Prostate gland (tissue), 2 donors: ENCODE results near the gene UTP18. TPM values are rescaled to one million over a fixed set of nuclear protein-coding genes. Genes with fewer than 3 reads are reported as not detected.
"Not testable (repeated sequence)": the region's sequence is repeated elsewhere in the genome, so short reads cannot be mapped to it uniquely, and the experiment has no call there.

Source experiments
- DNase-seq: peaks from one replicate; pipeline ENCODE4 v3.0.0-alpha.2; 2019; ENCODE audit warnings: low spot score
- H3K27ac ChIP-seq, 2 donors: fragments of 200-600 bp; sonication (generic); 2 replicates each; pipeline ENCODE4 v1.5.1; 2017 to 2019
- H3K27me3 ChIP-seq: fragments of 200-600 bp; sonication (generic); replicated peaks from 2 replicates; pipeline ENCODE4 v1.5.1; 2019; ENCODE audit not compliant: insufficient read depth
- H3K36me3 ChIP-seq, 2 donors: fragments of 200-600 bp; sonication (generic); 1 replicate in 1 of 2; 2 replicates in 1 of 2; pipeline versions ENCODE4 v1.5.1 to v1.8.1; 2017 to 2019
- H3K4me1 ChIP-seq: fragments of 200-600 bp; sonication (generic); replicated peaks from 2 replicates; pipeline ENCODE4 v1.5.1; 2019
- H3K4me3 ChIP-seq, 2 donors: fragments of 200-600 bp; sonication (generic); 2 replicates each; pipeline ENCODE4 v1.5.1; 2017 to 2019
- H3K9me3 ChIP-seq: fragments of 200-600 bp; sonication (generic); 2 replicates; pipeline ENCODE4 v1.5.1; 2017
- CTCF ChIP-seq, 4 experiments: fragments of 200-600 bp in 2 of 4; fragments of 450-650 bp in 2 of 4; sonication (generic) in 2 of 4; IDR thresholded peaks; 1 replicate in 3 of 4; 2 replicates in 1 of 4; pipeline ENCODE4 v1.5.1; 2016 to 2019; ENCODE audit warnings: antibody characterized with exemption in 4 of 4, mild to moderate bottlenecking in 2 of 4, moderate library complexity in 2 of 4
- POLR2A ChIP-seq: fragments of 450-650 bp; IDR thresholded peaks from one replicate; pipeline ENCODE4 v1.6.1; 2016; ENCODE audit warnings: antibody characterized with exemption, mild to moderate bottlenecking
- POLR2AphosphoS5 ChIP-seq: sonication (generic); formaldehyde crosslinking; IDR thresholded peaks from one replicate; pipeline ENCODE4 v1.6.1; 2017; ENCODE audit warnings: antibody characterized with exemption
- WGBS: methylation state at CpG from one replicate; pipeline ENCODE4 v1.1.5; 2018; 5-methylcytosine and 5-hydroxymethylcytosine counted together
- intact Hi-C: fragments of 100-400 bp; cut with DNase I; formaldehyde crosslinking; loops from one replicate; pipeline ENCODE4 v1.14.2; 2022
- total RNA-seq, 2 donors: library from RNA; depleted of rRNA; stranded (reverse); fragments of >200 nt; gene quantifications; one replicate each; pipeline ENCODE4 v1.1.0, GENCODE V29; 2016

The UTP18 gene
- total RNA-seq, 2 donors from 2014 or later, result 27.6 to 43.5 TPM

GRCh38 chr17:51263006-51263405 is 2.7 kb downstream of the UTP18 start:
- intact Hi-C loops, result loop anchor here (5.0 kb wide), 1 partner anchor 96 kb away; the partner anchor contains the start of gene NME2
- H3K36me3 ChIP-seq, result peaks cover 0 to 5% of the 10 kb centered on the region in 2 donors
- no peak for TF ChIP-seq CTCF (IDR thresholded peaks at IDR 0.05)
- peaks cover 8% of the 10 kb centered on the region for H3K4me1 ChIP-seq
- no peak for DNase-seq
- H3K4me3 ChIP-seq, result no peak overlapping the region
- H3K27me3 ChIP-seq, result no peaks in the 10 kb centered on the region
- WGBS, result 91% methylated on average over 3 of the region's 3 CpGs
- H3K27ac ChIP-seq, result no peak overlapping the region
- no peaks in the 10 kb centered on the region for H3K9me3 ChIP-seq

GRCh38 chr17:51264466-51264865 is 4.1 kb downstream of the UTP18 start:
- H3K27ac ChIP-seq, H3K4me3 ChIP-seq, H3K27me3 ChIP-seq, DNase-seq, H3K9me3 ChIP-seq, H3K4me1 ChIP-seq, H3K36me3 ChIP-seq: not testable (repeated sequence)
- intact Hi-C loops, result loop anchor here (5.0 kb wide), 1 partner anchor 97 kb away; the partner anchor contains the start of gene NME2
- WGBS, result 92% methylated on average over 4 of the region's 4 CpGs

- Histone ChIP-seq H3K4me3 (no peak overlapping the region), H3K27ac (no peak overlapping the region), H3K27me3 (no peaks in the 10 kb centered on the region), H3K36me3 (peaks cover 5% of the 10 kb centered on the region in 2 donors), H3K4me1 (no peaks in the 10 kb centered on the region), H3K9me3 (no peaks in the 10 kb centered on the region)
- WGBS, result 92% methylated on average over 6 of the region's 6 CpGs
- no peak for DNase-seq
- intact Hi-C loops, result no loop called here
- no peak for TF ChIP-seq CTCF (IDR thresholded peaks at IDR 0.05)
- TF ChIP-seq POLR2AphosphoS5, result no peak
- TF ChIP-seq POLR2A, result no peak
These were observed 9.6 kb downstream of the UTP18 start for GRCh38 chr17:51269991-51270390.

GRCh38 chr17:51270636-51271035 is 10.3 kb downstream of the UTP18 start:
- H3K27me3 ChIP-seq, result no peaks in the 10 kb centered on the region
- peaks cover 5% of the 10 kb centered on the region in 2 donors for H3K36me3 ChIP-seq
- no peak overlapping the region for H3K27ac ChIP-seq
- H3K4me3 ChIP-seq, result no peak overlapping the region
- no peak for TF ChIP-seq CTCF (IDR thresholded peaks at IDR 0.05)
- no peaks in the 10 kb centered on the region for H3K9me3 ChIP-seq
- DNase-seq, result no peak
- WGBS, result 41% methylated on average over 1 of the region's 1 CpG
- intact Hi-C loops, result no loop called here
- H3K4me1 ChIP-seq, result no peaks in the 10 kb centered on the region

GRCh38 chr17:51272812-51273211 is 12.5 kb downstream of the UTP18 start:
- WGBS, result 90% methylated on average over 1 of the region's 1 CpG
- Histone ChIP-seq H3K4me1 (no peaks in the 10 kb centered on the region), H3K9me3 (no peaks in the 10 kb centered on the region), H3K4me3 (no peak overlapping the region), H3K27me3 (no peaks in the 10 kb centered on the region), H3K36me3 (peaks cover 3 to 9% of the 10 kb centered on the region in 2 donors), H3K27ac (no peak overlapping the region)
- intact Hi-C loops, result no loop called here
- no peak for DNase-seq
- no peak for TF ChIP-seq POLR2AphosphoS5
- TF ChIP-seq CTCF (IDR thresholded peaks at IDR 0.05), result no peak
- no peak for TF ChIP-seq POLR2A
